Stimulated activated CD8-positive, alpha-beta memory T cell treated with anti-CD3 and anti-CD28 coated beads, Interleukin-4, amount 100 ng/mL, for 4 hours (primary cell): ENCODE results near the gene C16orf96.
A peak's percentile ranks its signal among the peaks of the same experiment; 100 is the strongest.

Experiments
- DNase-seq, 2 donors: peaks; one replicate each; pipeline ENCODE4 v3.0.0-alpha.2; 2020; ENCODE audit warnings: low read depth in 2 of 2, low spot score in 1 of 2

Gene C16orf96

GRCh38 chr16:4615384-4616046, 59.4 kb downstream of the C16orf96 start:
- DNase-seq, result no peak

- peak; percentile 97 to 99 for DNase-seq
Observed at GRCh38 chr16:4616047-4616811, 60.1 kb downstream of the C16orf96 start.

GRCh38 chr16:4617880-4618279, 61.7 kb downstream of the C16orf96 start:
- DNase-seq, result no peak

- DNase-seq, result no peak
Observed at GRCh38 chr16:4618645-4619418, 62.7 kb downstream of the C16orf96 start.

GRCh38 chr16:4623593-4623992, 67.5 kb downstream of the C16orf96 start:
- no peak for DNase-seq

GRCh38 chr16:4624015-4624826, 68.1 kb downstream of the C16orf96 start, which contains the start of gene MGRN1:
Gene MGRN1, plus strand, starts transcription at chr16:4624826. Its CDS starts 135 bp downstream, at chr16:4624961.
- DNase-seq, result peak; percentile 74 to 81

- DNase-seq, result peak; percentile 48 to 62
Observed at GRCh38 chr16:4624827-4625559, 68.9 kb downstream of the C16orf96 start.

- no peak for DNase-seq
Observed at GRCh38 chr16:4625560-4626159, 69.5 kb downstream of the C16orf96 start.

GRCh38 chr16:4626396-4626795, 70.3 kb downstream of the C16orf96 start:
- no peak for DNase-seq

GRCh38 chr16:4628283-4628682, 72.1 kb downstream of the C16orf96 start:
- DNase-seq, result no peak

GRCh38 chr16:4631444-4631843, 75.3 kb downstream of the C16orf96 start:
- no peak for DNase-seq

- no peak for DNase-seq
Observed at GRCh38 chr16:4633910-4634635, 77.9 kb downstream of the C16orf96 start.

- no peak for DNase-seq
Observed at GRCh38 chr16:4634768-4635167, 78.6 kb downstream of the C16orf96 start.

- no peak for DNase-seq
Observed at GRCh38 chr16:4636196-4636595, 80.1 kb downstream of the C16orf96 start.

GRCh38 chr16:4637501-4638166, 81.5 kb downstream of the C16orf96 start:
- DNase-seq, result no peak

GRCh38 chr16:4639899-4640509, 83.9 kb downstream of the C16orf96 start:
- DNase-seq, result no peak

- DNase-seq, result no peak
Observed at GRCh38 chr16:4640572-4641305, 84.6 kb downstream of the C16orf96 start.

- DNase-seq, result no peak
Observed at GRCh38 chr16:4641306-4641687, 85.2 kb downstream of the C16orf96 start.
